ENCODE data around the gene P4HTM.
A peak's percentile ranks its signal among the peaks of the same experiment; 100 is the strongest.
"Not testable (repeated sequence)": the region's sequence is repeated elsewhere in the genome, so short reads cannot be mapped to it uniquely, and the experiment has no call there.

P4HTM gene

DNA sequence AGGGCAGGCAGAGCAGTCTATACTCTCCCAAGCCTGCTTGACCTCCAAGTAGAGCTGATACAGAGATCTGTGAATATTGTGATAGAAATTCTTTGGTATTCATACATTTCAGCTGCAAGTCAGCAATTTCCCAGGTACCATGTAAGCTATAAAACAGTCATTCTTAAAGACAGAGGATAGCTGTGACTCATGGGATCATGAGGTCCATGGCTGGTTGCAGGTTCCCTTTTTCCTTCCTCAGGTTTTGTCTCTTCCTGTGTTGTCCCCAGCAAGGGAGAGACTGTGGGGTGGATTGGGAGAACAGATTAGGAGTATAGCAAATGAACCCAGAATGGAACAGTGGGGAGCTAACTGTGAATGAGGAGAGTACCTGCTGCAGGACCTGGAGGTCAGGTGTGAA is 5.4 kb upstream of the P4HTM start:
- no peak for DNase-seq

- no peak for DNase-seq
These were observed 4.1 kb upstream of the P4HTM start for GRCh38 chr3:48985831-48986376.

DNA sequence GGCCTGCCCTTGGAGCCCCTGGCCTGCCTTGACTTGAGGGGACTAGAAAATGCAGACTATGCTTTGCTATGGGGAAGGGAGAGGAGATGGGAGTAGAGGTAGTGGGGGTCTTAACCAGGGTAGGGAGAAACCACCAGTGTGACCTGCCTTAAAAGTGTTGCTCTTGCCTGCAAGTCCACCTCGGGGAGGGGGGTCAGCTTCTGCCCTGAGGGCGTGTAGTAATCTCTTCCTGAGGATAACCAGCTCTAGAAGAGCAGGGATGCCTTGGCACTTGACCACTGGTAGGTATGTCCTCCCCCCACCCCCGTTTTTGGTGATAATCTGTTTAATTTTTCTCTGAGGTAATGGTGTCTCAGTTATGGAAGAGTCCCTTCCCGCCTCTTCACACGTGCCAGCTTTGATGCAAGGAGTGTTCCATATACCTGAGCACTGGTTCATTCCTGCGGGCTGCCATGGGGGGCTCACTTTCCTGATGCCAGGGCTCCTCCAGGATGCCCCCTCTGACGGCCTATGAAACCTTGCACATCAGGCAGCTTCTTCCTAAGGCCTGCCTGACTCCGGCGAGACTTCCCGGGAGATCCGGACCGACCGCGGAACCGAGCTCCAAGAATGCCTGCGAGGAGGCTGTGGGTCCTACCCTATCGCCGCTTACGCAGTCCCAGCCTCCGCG is 780 bp upstream of the P4HTM start:
- no peak for DNase-seq

GRCh38 chr3:48990636-48991469 is 812 bp downstream of the P4HTM start:
- DNase-seq, result no peak

- DNase-seq, result no peak
These were observed 2.0 kb downstream of the P4HTM start for GRCh38 chr3:48991851-48992545.

GRCh38 chr3:48993834-48994233 is 3.8 kb downstream of the P4HTM start:
- no peak for DNase-seq

GRCh38 chr3:48996640-48997039 is 6.6 kb downstream of the P4HTM start:
- no peak for DNase-seq

DNA sequence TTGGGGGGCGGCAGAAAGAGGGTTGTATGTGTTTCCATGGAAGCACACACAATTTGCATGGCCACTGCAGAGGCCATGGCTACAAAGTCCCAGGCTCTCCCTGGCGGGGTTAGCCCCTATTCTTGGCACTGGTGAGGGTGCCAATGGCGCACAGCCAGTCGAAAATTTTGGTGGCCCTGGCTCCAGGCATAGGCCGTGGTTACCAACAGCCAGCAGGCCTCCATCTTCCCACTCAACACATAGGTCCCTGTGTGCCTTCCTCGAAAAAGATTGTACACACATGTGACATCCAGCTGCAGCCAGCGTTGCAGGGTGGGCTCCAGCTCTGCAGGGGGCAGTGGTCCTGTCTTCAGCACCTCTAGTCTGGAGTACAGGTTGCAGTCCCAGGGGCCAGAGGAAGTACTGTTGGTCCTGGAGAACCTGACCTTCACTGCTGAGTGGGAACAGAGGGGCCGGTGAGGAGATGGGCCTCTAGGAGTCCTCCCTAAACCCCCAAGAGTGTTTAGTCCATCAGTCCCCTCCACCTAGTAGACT is 7.1 kb downstream of the P4HTM start:
- no peak for DNase-seq

DNA sequence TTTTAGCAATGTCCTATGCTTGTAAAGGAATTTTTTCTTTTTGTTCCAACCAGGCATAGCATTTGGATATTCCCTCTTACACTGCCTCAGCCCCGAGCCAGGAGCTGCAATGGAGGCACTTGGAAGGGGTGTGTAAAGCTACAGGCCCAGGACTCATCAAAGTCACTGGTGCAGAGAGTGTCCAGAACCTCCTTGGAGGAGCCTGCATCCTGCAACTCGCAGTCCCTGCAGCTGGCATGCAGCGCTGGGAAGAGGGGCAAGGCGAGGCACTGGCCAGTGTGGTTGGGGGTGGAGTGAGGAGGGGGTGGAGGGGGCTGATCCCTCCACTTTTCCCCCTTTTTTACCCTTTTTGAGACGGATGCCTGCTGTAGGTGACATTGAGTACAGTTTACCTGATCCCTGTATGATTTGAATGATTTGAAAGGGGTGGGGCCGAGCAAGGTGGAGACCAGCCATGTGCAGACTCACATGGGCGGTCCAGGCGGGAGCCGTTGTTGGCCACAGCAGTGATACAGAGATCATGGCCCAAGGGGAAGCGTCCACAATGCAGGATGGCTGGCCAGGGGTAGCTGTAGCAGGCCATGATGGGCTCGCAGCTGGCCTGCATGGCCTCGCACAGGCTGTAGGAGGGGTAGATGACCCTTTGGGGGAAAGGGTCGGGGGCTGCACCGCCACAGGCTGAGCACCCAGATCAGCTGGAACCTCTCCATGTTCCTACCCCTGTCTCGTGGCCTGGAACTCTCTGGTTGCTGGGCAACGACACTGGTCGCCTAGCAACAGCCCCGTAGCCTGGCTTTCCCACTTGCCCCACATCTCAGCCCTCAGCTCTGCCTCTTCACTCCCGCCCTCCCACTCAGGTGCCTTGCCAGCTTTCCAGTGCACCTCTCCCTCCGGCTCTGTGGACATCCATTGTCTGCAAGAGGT is 7.9 kb downstream of the P4HTM start:
- no peak for DNase-seq

DNA sequence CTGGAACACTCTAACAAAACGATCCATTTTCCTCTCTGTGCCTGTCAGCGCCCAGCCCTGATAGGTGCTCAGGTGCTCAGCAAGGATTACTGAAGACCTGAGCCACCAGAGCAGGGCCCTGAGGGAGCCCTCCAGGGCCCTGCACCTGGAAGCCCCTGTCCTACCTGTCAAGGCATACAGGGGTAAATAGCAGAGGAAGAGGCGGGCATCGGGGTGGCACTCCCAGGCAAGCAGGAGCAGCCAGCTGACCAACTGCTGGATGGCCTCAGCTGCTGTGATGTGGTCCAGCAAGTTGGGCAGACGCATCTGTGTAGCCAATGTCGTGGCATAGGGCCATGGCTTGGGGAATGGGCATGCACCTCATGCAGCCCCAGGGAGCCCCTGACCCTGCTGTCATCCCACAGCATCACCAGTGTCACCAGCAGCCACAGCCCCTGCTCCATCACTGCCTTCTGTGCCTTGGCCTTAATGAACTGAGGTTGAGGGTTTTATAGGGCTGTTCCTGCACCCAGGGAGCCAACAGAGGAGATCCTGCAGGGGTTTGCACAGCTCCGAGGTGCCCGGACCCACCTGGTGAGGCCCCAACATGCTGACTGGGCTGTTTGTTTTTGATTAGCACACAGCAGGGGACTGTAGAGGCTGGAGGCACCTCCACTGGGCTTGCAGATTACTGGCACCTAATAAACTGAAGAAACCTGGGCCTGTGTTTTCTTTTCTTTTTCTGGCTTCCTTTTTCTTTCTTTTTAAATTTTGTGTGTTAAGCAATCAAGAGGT is 9.2 kb downstream of the P4HTM start:
- no peak for DNase-seq

DNA sequence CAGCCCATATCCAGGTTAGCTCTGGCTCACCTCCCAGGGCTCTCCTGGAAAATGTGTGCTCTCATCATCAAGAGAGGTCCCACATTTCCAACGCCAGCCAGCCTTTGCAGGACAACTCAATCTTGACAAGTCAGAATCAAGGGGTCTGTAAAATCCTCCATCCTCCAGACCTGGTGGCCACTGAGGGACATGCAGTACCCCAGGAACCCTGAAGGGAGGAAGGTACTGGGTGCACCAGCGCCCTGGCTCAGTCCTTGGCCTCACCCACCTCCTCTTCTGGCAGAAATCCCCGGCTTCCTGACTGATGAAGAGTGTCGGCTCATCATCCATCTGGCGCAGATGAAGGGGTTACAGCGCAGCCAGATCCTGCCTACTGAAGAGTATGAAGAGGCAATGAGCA is 11.1 kb downstream of the P4HTM start:
- DNase-seq, result no peak

GRCh38 chr3:49004352-49005302 is 14.6 kb downstream of the P4HTM start:
- DNase-seq, result no peak

GRCh38 chr3:49005303-49005680 is 15.3 kb downstream of the P4HTM start:
- no peak for DNase-seq

DNA sequence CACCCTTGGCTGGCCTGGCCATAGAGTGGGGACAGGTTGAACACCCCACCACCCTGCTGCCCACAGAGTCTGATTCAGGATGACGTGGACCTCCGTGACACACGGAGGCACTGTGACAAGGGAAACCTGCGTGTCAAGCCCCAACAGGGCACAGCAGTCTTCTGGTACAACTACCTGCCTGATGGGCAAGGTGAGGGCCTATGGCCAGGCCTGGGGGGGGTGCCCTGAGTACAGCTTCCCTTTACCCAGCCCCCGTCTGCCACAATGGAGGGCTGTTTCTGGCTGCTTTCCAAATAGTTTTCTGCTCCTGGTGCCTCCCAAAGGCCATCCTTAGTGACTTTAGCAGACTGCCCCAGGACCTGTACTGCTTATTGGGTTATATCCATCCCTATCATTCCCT is 16.0 kb downstream of the P4HTM start:
- no peak for DNase-seq

DNA sequence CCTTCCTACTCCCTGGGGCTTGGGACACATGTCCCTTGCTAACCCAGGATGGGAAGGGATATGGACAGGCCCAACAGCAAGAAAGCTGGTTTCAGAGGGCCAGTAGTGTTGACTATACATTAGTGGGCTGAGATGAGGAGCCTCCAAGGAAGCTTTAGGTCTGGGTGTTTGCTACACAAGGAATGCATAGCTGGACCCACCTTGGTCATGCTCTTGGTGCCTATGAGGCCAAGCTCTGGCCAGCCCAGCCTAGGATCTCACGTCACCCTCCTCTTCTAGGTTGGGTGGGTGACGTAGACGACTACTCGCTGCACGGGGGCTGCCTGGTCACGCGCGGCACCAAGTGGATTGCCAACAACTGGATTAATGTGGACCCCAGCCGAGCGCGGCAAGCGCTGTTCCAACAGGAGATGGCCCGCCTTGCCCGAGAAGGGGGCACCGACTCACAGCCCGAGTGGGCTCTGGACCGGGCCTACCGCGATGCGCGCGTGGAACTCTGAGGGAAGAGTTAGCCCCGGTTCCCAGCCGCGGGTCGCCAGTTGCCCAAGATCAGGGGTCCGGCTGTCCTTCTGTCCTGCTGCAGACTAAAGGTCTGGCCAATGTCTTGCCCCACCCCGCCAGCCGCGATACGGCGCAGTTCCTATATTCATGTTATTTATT is 16.5 kb downstream of the P4HTM start:
- no peak for DNase-seq

DNA sequence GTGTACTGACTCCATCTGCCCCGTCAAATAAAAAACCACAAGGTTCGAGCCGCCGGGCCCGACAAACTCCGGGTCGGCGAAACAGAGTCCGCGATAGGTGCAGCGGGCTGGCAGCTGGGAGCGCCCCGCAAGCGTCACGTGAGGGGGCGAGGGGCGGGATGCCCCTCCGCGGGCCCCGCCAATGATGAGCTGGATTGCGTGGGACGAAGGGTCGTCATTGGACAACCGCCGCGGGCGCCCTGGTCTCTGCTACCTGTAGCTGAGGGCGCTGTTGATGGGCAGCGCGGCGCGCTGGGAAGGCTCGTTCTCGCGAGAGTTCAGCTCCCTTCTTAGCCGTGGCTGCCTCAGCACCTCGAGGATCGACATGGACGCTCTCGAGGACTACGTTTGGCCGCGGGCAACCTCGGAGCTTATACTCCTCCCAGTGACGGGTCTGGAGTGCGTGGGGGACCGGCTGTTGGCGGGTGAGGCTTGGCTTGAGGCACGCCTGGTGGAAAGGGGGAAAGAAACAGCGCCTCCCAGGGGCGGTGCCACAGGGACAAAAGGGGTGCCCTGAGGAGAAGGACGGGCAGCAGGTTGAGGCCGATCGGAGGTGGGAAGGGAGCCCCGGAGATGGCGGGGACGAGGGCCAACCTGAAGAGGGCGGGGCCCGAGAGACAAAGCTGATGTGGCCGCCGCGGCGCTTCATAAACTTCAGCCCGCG is 17.2 kb downstream of the P4HTM start, which contains the start of gene WDR6:
Gene WDR6 (plus strand): TSS at position 324 of the 703 bp plus-strand sequence. CDS start 41 bp downstream, at position 365.
- peak; percentile 87 for DNase-seq

- DNase-seq, result peak; percentile 67
These were observed 17.9 kb downstream of the P4HTM start for GRCh38 chr3:49007771-49008528.

DNA sequence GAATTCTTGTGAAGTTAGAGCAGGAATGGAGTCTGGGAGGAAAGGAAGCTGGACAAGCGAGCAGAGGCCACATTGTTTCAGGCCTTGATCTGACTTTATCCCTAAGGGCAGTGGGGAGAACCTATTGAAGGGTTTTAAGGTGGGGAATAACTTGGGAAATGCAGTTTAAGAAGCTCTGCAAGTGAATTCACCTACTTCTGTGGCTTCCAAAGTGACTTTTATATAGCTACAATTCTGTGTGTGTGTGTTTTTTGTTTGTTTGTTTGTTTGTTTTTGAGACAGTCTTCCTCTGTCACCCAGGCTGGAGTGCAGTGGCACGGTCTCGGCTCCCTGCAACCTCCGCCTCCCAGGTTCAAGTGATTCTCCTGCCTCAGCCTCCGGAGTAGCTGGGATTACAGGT is 18.6 kb downstream of the P4HTM start:
- not testable (repeated sequence) for DNase-seq
